BLaER1 (cell line): ENCODE data around the gene PIGM.

ENCODE experiments used
- H3K27ac ChIP-seq: shearing (Covaris generic); formaldehyde crosslinking; 2 replicates; pipeline ENCODE4 v1.8.1; 2022
- H3K27me3 ChIP-seq: shearing (Covaris generic); formaldehyde crosslinking; 2 replicates; pipeline ENCODE4 v1.8.1; 2022
- H3K36me3 ChIP-seq: shearing (Covaris generic); formaldehyde crosslinking; 2 replicates; pipeline ENCODE4 v1.8.1; 2022
- H3K4me1 ChIP-seq: shearing (Covaris generic); formaldehyde crosslinking; 2 replicates; pipeline ENCODE4 v1.8.1; 2022
- H3K4me2 ChIP-seq: shearing (Covaris generic); formaldehyde crosslinking; 2 replicates; pipeline ENCODE4 v1.8.1; 2022
- H3K4me3 ChIP-seq: shearing (Covaris generic); formaldehyde crosslinking; 2 replicates; pipeline ENCODE4 v1.8.1; 2022
- H3K9ac ChIP-seq: shearing (Covaris generic); formaldehyde crosslinking; 2 replicates; pipeline ENCODE4 v1.8.1; 2022
- H3K9me3 ChIP-seq: shearing (Covaris generic); formaldehyde crosslinking; 2 replicates; pipeline ENCODE4 v1.8.1; 2022
- H4K20me1 ChIP-seq: shearing (Covaris generic); formaldehyde crosslinking; 2 replicates; pipeline ENCODE4 v1.8.1; 2022
- Cebpa-rat ChIP-seq: shearing (Covaris generic); IDR thresholded peaks from 2 replicates; pipeline ENCODE4 v1.8.1; 2022

PIGM gene

DNA sequence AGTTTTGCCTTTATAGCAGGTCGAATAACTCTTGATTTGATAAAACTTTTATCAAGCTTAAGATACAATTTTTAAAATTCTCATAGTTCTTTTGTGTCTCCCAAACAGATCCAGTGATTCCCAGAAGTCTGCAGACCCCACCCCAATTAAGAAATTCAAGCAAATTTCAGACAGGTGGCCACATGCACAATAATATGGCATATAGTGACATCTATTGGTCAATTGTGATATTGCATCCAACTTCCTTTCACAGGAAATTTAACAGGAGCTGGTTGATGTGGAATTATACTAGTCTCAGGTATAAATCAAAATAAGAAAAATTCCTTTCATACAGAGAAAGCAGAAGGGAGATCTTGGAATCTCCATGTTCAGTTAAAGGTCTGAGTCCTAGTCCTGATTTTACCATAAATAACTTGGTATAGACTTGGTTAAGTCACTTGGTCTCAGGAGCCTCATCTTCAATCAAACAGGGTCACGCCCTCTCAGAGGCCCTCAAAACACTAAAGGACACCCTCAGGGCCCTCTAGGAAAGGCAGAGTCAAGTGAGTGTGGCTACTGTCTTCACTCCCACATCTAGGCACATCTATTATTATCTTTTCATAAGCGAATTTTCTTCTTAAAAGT is 24.1 kb downstream of the PIGM start:
- H3K27me3 ChIP-seq, result no peaks in the 10 kb centered on the region
- H3K27ac ChIP-seq, result no peak overlapping the region
- H3K4me1 ChIP-seq, result no peaks in the 10 kb centered on the region
- no peak overlapping the region for H3K4me3 ChIP-seq
- H4K20me1 ChIP-seq, result no peaks in the 10 kb centered on the region
- no peak overlapping the region for H3K9ac ChIP-seq
- H3K4me2 ChIP-seq, result no peak overlapping the region
- no peaks in the 10 kb centered on the region for H3K9me3 ChIP-seq
- no peak for TF ChIP-seq Cebpa-rat
- H3K36me3 ChIP-seq, result no peaks in the 10 kb centered on the region

DNA sequence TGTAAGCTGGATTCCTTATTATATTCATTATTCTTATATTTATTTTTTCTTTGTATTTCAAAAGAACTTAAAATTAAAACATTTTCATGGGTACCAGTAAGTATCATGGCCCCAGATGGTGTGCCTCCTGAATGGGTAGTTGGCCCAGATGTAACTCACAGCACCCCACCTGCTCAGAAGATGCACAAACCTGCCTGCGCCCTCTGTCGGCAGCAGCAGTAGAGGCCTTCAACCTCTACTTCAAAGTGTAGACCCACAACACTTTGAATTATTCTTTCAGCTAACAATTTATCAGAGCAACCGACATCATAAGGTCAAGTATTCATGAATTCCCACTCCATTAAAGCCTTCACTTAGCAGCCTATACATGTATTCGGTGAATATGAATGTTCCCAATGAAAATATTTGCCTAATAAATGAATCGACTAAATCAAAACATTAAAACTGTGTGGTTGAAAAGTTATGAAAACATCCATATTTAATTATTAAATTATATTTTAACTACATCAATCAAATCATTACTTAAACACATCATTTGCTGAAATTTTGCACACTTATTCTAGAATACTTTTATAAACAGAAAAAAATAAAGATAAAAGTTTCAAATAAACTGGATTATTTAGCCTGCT is 25.4 kb downstream of the PIGM start:
- no peaks in the 10 kb centered on the region for H3K9me3 ChIP-seq
- no peak for TF ChIP-seq Cebpa-rat

DNA sequence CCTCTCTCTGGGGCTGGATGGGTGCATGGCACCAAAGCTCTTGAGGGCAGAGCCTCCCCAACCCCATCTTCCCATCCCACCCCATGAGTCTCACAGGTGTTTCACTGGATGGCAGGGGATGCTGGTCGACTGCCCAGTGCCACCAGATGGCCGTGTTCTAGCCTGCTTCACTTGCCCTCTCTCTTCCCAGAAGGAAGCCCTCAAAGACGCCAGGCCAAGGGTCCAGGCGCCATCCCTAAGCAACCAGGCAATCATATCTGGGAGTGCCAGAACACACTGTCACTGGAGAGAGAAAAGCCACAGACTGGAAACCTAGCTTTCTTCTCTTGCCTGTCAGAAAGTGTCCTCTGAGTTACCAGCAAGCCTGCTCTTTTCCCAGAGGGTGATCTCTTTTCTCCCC is 26.7 kb downstream of the PIGM start:
- no peak overlapping the region for H3K4me2 ChIP-seq
- H3K27ac ChIP-seq, result no peak overlapping the region
- no peaks in the 10 kb centered on the region for H3K9me3 ChIP-seq
- H4K20me1 ChIP-seq, result no peaks in the 10 kb centered on the region
- no peak overlapping the region for H3K9ac ChIP-seq
- no peak overlapping the region for H3K4me3 ChIP-seq
- H3K27me3 ChIP-seq, result no peaks in the 10 kb centered on the region
- TF ChIP-seq Cebpa-rat, result no peak
- H3K4me1 ChIP-seq, result no peaks in the 10 kb centered on the region
- no peaks in the 10 kb centered on the region for H3K36me3 ChIP-seq

More for the DNA sequence above, 25.4 kb downstream of the PIGM start:
- no peaks in the 10 kb centered on the region for H3K4me1 ChIP-seq
- H3K9ac ChIP-seq, result no peak overlapping the region
- no peak overlapping the region for H3K4me3 ChIP-seq
- H4K20me1 ChIP-seq, result no peaks in the 10 kb centered on the region
- H3K27ac ChIP-seq, result no peak overlapping the region
- H3K4me2 ChIP-seq, result no peak overlapping the region
- H3K36me3 ChIP-seq, result no peaks in the 10 kb centered on the region
- H3K27me3 ChIP-seq, result no peaks in the 10 kb centered on the region

DNA sequence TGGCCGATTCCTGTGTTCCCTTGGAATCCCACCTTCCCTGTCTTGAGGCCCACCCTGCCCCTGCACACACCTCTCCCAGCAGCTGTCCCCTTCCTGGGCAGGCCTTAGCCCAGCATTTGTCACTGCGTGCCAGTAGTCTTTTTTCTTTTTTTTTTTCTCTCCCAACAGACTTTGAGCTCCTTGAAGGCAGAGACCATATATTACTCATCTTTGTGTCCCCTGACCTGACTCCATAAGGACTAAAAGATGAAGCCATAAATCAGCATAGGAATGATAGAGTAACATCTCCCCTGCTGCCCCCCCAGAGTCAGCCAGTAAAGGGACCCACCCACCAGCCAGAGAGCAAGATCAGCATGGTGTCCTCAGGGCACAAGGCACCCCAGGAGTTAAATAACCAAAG is 27.4 kb downstream of the PIGM start:
- Histone ChIP-seq H4K20me1 (no peaks in the 10 kb centered on the region), H3K36me3 (no peaks in the 10 kb centered on the region), H3K4me1 (no peaks in the 10 kb centered on the region), H3K27ac (no peak overlapping the region), H3K9ac (no peak overlapping the region), H3K4me2 (no peak overlapping the region), H3K9me3 (no peaks in the 10 kb centered on the region), H3K27me3 (no peaks in the 10 kb centered on the region), H3K4me3 (no peak overlapping the region)
- TF ChIP-seq Cebpa-rat, result no peak

DNA sequence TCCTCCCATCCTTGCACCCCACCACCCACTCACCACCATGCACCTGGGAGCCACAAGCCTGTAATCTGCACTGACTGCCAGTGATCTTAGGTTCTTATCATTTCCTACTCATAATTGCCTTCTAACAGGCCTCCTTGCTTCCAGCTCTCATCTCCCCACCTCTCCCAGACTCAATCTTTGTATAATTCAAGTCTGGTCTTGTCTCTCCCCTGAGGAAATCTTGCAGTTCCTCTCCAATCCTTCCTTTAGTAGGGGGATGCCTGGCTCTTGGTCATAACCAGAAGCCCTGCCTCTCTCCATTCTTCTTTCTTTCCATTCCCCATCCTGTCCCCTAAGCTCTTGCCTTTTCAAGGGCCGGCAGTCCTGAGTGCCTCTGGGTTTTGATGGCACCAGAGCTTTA is 27.8 kb downstream of the PIGM start:
- no peak overlapping the region for H3K4me3 ChIP-seq
- H3K27ac ChIP-seq, result no peak overlapping the region
- no peak for TF ChIP-seq Cebpa-rat
- no peak overlapping the region for H3K4me2 ChIP-seq
- no peaks in the 10 kb centered on the region for H3K27me3 ChIP-seq
- no peaks in the 10 kb centered on the region for H3K4me1 ChIP-seq
- no peak overlapping the region for H3K9ac ChIP-seq
- H4K20me1 ChIP-seq, result no peaks in the 10 kb centered on the region
- H3K36me3 ChIP-seq, result no peaks in the 10 kb centered on the region
- H3K9me3 ChIP-seq, result no peaks in the 10 kb centered on the region

DNA sequence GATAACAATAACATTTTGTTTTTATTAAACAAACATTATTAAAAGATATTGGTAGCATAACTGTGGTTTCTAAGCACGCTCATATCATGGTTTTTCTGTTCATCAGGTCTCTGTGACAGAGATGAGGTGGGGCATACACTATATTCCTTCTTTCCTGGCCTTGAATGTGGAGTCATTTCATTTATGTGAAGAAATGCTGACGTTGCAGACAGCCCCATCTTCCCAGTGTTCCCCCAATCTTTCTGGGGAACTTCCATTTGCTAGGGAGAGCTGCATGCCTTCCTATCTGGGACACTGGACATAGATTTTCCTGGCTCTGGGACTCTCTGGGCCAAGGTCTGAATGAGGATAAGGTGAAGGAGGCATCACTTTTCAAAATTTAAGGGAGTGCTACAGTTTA is 30.4 kb downstream of the PIGM start:
- no peak overlapping the region for H3K4me3 ChIP-seq
- no peak overlapping the region for H3K4me2 ChIP-seq
- no peak overlapping the region for H3K9ac ChIP-seq
- no peaks in the 10 kb centered on the region for H3K9me3 ChIP-seq
- no peaks in the 10 kb centered on the region for H3K4me1 ChIP-seq
- no peaks in the 10 kb centered on the region for H4K20me1 ChIP-seq
- H3K27ac ChIP-seq, result no peak overlapping the region
- no peaks in the 10 kb centered on the region for H3K27me3 ChIP-seq
- TF ChIP-seq Cebpa-rat, result no peak
- H3K36me3 ChIP-seq, result no peaks in the 10 kb centered on the region

DNA sequence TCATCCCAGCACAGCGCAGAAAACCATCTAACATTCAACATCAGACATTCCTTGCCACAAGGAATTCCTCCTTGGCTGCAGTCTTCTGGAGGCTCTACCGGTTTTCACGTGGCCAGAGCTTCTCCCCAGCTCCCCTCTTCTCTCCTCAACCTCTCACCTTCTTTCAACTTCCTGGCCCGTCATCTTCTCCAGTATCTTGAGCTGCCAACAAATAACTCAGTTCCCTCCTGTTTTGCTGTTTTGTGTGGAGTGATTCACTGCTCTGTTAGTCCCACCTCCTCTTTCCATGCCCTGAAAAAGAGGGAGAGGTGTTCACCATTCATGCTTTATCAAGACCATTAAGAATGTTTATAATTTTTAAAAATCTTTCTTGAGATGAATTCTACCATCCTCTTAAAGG is 32.6 kb downstream of the PIGM start:
- no peak overlapping the region for H3K9ac ChIP-seq
- no peak overlapping the region for H3K4me3 ChIP-seq
- TF ChIP-seq Cebpa-rat, result no peak
- no peak overlapping the region for H3K27ac ChIP-seq
- no peaks in the 10 kb centered on the region for H3K27me3 ChIP-seq
- no peak overlapping the region for H3K4me2 ChIP-seq
- H3K36me3 ChIP-seq, result no peaks in the 10 kb centered on the region
- no peaks in the 10 kb centered on the region for H4K20me1 ChIP-seq
- H3K9me3 ChIP-seq, result no peaks in the 10 kb centered on the region
- H3K4me1 ChIP-seq, result no peaks in the 10 kb centered on the region

DNA sequence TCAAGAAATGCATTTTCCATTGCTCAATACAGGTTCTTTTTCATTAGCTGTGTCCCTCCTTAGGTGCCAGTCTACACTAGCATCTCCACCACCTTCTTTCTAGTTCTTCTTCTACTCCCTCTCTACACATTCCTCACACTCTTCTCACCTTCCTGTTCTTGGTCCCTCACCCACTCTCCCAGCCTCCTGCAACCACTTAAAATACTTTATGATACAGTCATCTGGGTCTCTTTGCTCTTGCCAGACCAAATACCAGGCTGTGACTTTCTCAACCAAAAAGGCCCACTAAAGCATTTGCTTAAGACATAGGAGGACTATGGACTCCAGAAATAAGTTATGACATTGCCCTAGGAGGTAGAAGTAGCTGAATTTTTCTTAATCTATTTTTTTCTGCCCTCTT is 35.1 kb downstream of the PIGM start:
- H3K9me3 ChIP-seq, result no peaks in the 10 kb centered on the region
- no peaks in the 10 kb centered on the region for H3K4me1 ChIP-seq
- no peaks in the 10 kb centered on the region for H4K20me1 ChIP-seq
- H3K9ac ChIP-seq, result no peak overlapping the region
- no peaks in the 10 kb centered on the region for H3K27me3 ChIP-seq
- H3K27ac ChIP-seq, result no peak overlapping the region
- no peak overlapping the region for H3K4me3 ChIP-seq
- H3K36me3 ChIP-seq, result no peaks in the 10 kb centered on the region
- TF ChIP-seq Cebpa-rat, result no peak
- no peak overlapping the region for H3K4me2 ChIP-seq

DNA sequence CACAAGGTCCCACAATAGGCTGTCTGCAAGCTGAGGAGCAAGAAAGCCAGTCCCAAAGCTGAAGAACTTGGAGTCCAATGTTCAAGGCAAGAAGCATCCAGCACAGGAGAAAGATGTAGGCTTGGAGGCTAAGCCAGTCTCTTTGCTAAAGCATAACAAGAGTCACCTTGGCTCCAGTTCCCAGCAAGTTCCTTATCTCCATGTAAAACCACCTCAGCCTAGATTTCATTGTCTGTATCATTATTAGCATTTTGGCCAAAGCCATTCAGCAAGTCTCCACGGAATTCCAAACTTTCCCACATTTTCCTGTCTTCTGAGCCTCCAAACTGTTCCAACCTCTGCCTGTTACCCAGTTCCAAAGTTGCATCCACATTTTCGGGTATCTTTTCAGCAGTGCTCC is 36.9 kb downstream of the PIGM start:
- TF ChIP-seq Cebpa-rat, result no peak
- Histone ChIP-seq H3K36me3 (no peaks in the 10 kb centered on the region), H3K9ac (no peak overlapping the region), H3K9me3 (no peaks in the 10 kb centered on the region), H3K27ac (no peak overlapping the region), H3K27me3 (no peaks in the 10 kb centered on the region), H3K4me3 (no peak overlapping the region), H3K4me1 (no peaks in the 10 kb centered on the region; the same call in 1 of the 2 replicates), H4K20me1 (no peaks in the 10 kb centered on the region), H3K4me2 (no peak overlapping the region)

DNA sequence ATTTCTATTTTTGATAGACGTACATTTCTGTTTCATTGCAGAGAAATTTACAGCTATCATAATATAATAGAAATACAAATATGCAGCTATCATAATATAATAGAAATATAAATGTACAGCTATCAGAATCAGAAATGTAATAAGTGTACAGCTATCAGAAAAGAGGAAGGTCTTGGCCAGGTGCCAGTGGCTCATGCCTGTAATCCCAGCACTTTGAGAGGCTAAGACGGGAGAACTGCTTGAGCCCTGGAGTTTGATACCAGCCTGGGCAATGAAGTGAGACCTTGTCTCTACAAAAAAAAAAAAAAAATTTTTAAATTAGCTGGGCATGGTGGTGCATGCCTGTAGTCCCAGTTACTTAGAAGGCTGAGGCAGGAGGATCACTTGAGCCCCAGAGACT is 37.9 kb downstream of the PIGM start:
- H3K9ac ChIP-seq, result no peak overlapping the region
- no peak for TF ChIP-seq Cebpa-rat
- no peak overlapping the region for H3K4me3 ChIP-seq
- no peak overlapping the region for H3K4me2 ChIP-seq
- H3K4me1 ChIP-seq, result no peaks in the 10 kb centered on the region; the same call in 1 of the 2 replicates
- no peaks in the 10 kb centered on the region for H3K9me3 ChIP-seq
- H4K20me1 ChIP-seq, result no peaks in the 10 kb centered on the region
- no peaks in the 10 kb centered on the region for H3K36me3 ChIP-seq
- no peaks in the 10 kb centered on the region for H3K27me3 ChIP-seq
- no peak overlapping the region for H3K27ac ChIP-seq
